GM23338 (cell line): ENCODE results near the gene AKAP7. TPM values are rescaled to one million over a fixed set of nuclear protein-coding genes. Genes with fewer than 3 reads are reported as not detected.

ENCODE experiments used
- ATAC-seq: fragments of 200-7000 bp; cut with Tn5 transposase; 3 replicates; pipeline ENCODE4 v1.9.1; 2020
- DNase-seq: peaks from one replicate; pipeline ENCODE4 v3.0.0-alpha.2; 2015; ENCODE audit warnings: low spot score
- H2AFZ ChIP-seq: fragments of 200-600 bp; sonication (generic); 2 replicates; pipeline ENCODE4 v1.8.0; 2016; ENCODE audit warnings: antibody characterized with exemption, mild to moderate bottlenecking, moderate library complexity
- H3F3A ChIP-seq: fragments of 200-600 bp; sonication (generic); replicated peaks from 2 replicates; pipeline ENCODE4 v1.8.0; 2017; ENCODE audit warnings: antibody characterized with exemption, mixed run types, low read depth
- H3K27ac ChIP-seq: fragments of 200-600 bp; sonication (generic); 2 replicates; pipeline ENCODE4 v1.6.1; 2016; ENCODE audit warnings: low read depth
- H3K27me3 ChIP-seq: fragments of 200-600 bp; sonication (generic); 2 replicates; pipeline ENCODE4 v1.8.0; 2016; ENCODE audit warnings: mild to moderate bottlenecking, mixed run types, moderate library complexity; ENCODE audit not compliant: insufficient read depth
- H3K36me3 ChIP-seq: fragments of 200-600 bp; sonication (generic); 2 replicates; pipeline ENCODE4 v1.8.0; 2016; ENCODE audit warnings: mild to moderate bottlenecking; ENCODE audit not compliant: insufficient read depth
- H3K4me1 ChIP-seq: fragments of 200-600 bp; sonication (generic); 2 replicates; pipeline ENCODE4 v1.8.0; 2016; ENCODE audit warnings: mild to moderate bottlenecking, moderate library complexity; ENCODE audit not compliant: insufficient read depth
- H3K4me2 ChIP-seq: fragments of 200-600 bp; sonication (generic); 2 replicates; pipeline ENCODE4 v1.7.1; 2017; ENCODE audit warnings: mixed run types
- H3K4me3 ChIP-seq: fragments of 200-600 bp; sonication (generic); 2 replicates; pipeline ENCODE4 v1.6.1; 2016; ENCODE audit warnings: mixed run types
- H3K79me2 ChIP-seq: fragments of 200-600 bp; sonication (generic); replicated peaks from 2 replicates; pipeline ENCODE4 v1.8.0; 2017; ENCODE audit warnings: mild to moderate bottlenecking; ENCODE audit not compliant: insufficient read depth
- H3K9me2 ChIP-seq: fragments of 200-600 bp; sonication (generic); 2 replicates; pipeline ENCODE4 v1.8.0; 2017; ENCODE audit not compliant: insufficient read depth
- H4K20me1 ChIP-seq: fragments of 200-600 bp; sonication (generic); replicated peaks from 2 replicates; pipeline ENCODE4 v1.8.0; 2017; ENCODE audit warnings: mild to moderate bottlenecking; ENCODE audit not compliant: insufficient read depth
- H3K27ac Mint-ChIP-seq: 2 replicates; pipeline ENCODE4 v1.8.0; 2020; ENCODE audit warnings: inconsistent platforms, mild to moderate bottlenecking, moderate library complexity, mixed read lengths
- H3K27me3 Mint-ChIP-seq: 3 replicates; pipeline ENCODE4 v1.8.0; 2022; ENCODE audit warnings: low read depth, mild to moderate bottlenecking, moderate library complexity, mixed read lengths, inconsistent platforms; ENCODE audit not compliant: insufficient read depth, poor library complexity
- H3K36me3 Mint-ChIP-seq: 3 replicates; pipeline ENCODE4 v1.8.0; 2021; ENCODE audit warnings: low read depth, mild to moderate bottlenecking, inconsistent platforms, moderate library complexity, mixed read lengths
- H3K4me1 Mint-ChIP-seq: 3 replicates; pipeline ENCODE4 v1.8.0; 2020; ENCODE audit warnings: mild to moderate bottlenecking, inconsistent platforms, mixed read lengths
- H3K4me3 Mint-ChIP-seq: 3 replicates; pipeline ENCODE4 v1.8.0; 2021; ENCODE audit warnings: moderate library complexity, mild to moderate bottlenecking, inconsistent platforms, mixed read lengths
- H3K9me3 Mint-ChIP-seq: 3 replicates; pipeline ENCODE4 v1.8.0; 2020; ENCODE audit warnings: moderate library complexity, mild to moderate bottlenecking, inconsistent platforms, mixed read lengths
- CREB1 ChIP-seq: fragments of 250-450 bp; sonication (Bioruptor Pico); IDR thresholded peaks from 2 replicates; pipeline ENCODE4 v1.5.0; 2020; ENCODE audit warnings: low read depth, mild to moderate bottlenecking, moderate library complexity
- EZH2 ChIP-seq: fragments of 200-600 bp; sonication (generic); IDR thresholded peaks from one replicate; pipeline ENCODE4 v1.8.0; 2017; ENCODE audit warnings: antibody characterized with exemption, mild to moderate bottlenecking, low read depth; ENCODE audit not compliant: unreplicated experiment
- EZH2phosphoT487 ChIP-seq: fragments of 200-600 bp; sonication (generic); IDR thresholded peaks from one replicate; pipeline ENCODE4 v1.8.1; 2018; ENCODE audit warnings: antibody characterized with exemption; ENCODE audit not compliant: unreplicated experiment
- NANOG ChIP-seq: IDR thresholded peaks from 2 replicates; pipeline ENCODE4 v1.6.1; 2016; ENCODE audit warnings: antibody characterized with exemption, borderline replicate concordance
- ZNF114 ChIP-seq: fragments of 250-450 bp; sonication (Bioruptor Pico); IDR thresholded peaks from 2 replicates; pipeline ENCODE4 v1.5.0; 2020; ENCODE audit warnings: mild to moderate bottlenecking, moderate library complexity
- ZNF331 ChIP-seq: fragments of 250-450 bp; sonication (Bioruptor Pico); IDR thresholded peaks from 2 replicates; pipeline ENCODE4 v1.5.0; 2020; ENCODE audit warnings: low read depth, mild to moderate bottlenecking, moderate library complexity
- polyA plus RNA-seq: library from polyadenylated mRNA; unstranded; fragments of >200 nt; fragmentation: Nextera tagmentation; extraction: Ambion mirVana; gene quantifications from 2 replicates; pipeline ENCODE4 v1.2.1, GENCODE V29; 2016
- total RNA-seq: library from RNA; depleted of rRNA; stranded (reverse); fragments of >200 nt; shearing (Covaris generic); gene quantifications from 2 replicates; pipeline ENCODE4 v1.2.3, GENCODE V29; 2014
- TF ChIP-seq, protein P1 (sequence below), 2 experiments: fragments of 200-600 bp in 1 of 2; sonication (generic) in 1 of 2; conservative IDR thresholded peaks; 2 replicates each; pipeline versions ENCODE4 v1.5.1 to v1.6.1; 2016 to 2017; ENCODE audit warnings: antibody characterized with exemption in 2 of 2, low read depth in 2 of 2, mild to moderate bottlenecking in 2 of 2, moderate library complexity in 1 of 2
- TF ChIP-seq, protein P2 (sequence below): IDR thresholded peaks from one replicate; pipeline ENCODE4 v1.6.1; 2018; ENCODE audit warnings: antibody characterized with exemption; ENCODE audit not compliant: unreplicated experiment

AKAP7 gene
- total and polyA plus RNA-seq, 2 experiments from 2014 or later: 12.2 to 20.0 TPM

GRCh38 chr6:131255911-131256310 is 120.6 kb downstream of the AKAP7 start:
- Mint-ChIP-seq H3K4me1 (peaks cover 32% of the 10 kb centered on the region), H3K4me3 (no peak overlapping the region)

DNA sequence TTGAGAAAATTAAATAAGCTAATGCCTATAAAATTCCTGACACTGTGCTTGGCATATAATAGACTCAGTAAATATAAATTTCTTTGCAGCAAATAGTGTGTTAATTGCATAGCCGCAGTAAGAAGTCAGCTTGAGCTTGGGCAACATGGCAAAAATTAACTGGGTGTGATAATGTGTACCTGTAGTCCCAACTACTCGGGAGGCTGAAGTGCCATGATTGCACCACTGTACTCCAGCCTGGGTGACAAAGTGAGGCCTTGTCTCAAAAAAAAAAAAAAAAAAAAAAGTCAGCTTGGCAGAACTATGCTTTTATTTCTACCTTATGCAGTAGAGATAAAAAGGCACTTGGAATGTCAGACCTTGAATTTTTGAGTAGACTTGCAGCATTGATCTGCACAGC is 121.8 kb downstream of the AKAP7 start:
- no peak overlapping the region for H3K4me3 ChIP-seq
- H4K20me1 ChIP-seq: no peaks in the 10 kb centered on the region
- peaks cover 21% of the 10 kb centered on the region for H3K9me3 Mint-ChIP-seq
- H3K27ac ChIP-seq: no peak overlapping the region
- no peak overlapping the region for H3K4me3 Mint-ChIP-seq
- peaks cover 16% of the 10 kb centered on the region; the same call in 1 of the 2 replicates for H3K36me3 ChIP-seq
- H3K27ac Mint-ChIP-seq: no peak overlapping the region
- peaks cover 21% of the 10 kb centered on the region for H3K4me1 Mint-ChIP-seq
- peaks cover 25% of the 10 kb centered on the region for H3K36me3 Mint-ChIP-seq
- ATAC-seq (no peak), DNase-seq (no peak)
- no peaks in the 10 kb centered on the region for H3F3A ChIP-seq
- no peaks in the 10 kb centered on the region for H3K27me3 ChIP-seq
- peaks cover 2% of the 10 kb centered on the region for H3K27me3 Mint-ChIP-seq
- peaks cover 8% of the 10 kb centered on the region; the same call in 1 of the 2 replicates for H3K79me2 ChIP-seq
- no peak overlapping the region for H2AFZ ChIP-seq
- H3K9me2 ChIP-seq: no peaks in the 10 kb centered on the region
- H3K4me2 ChIP-seq: no peak overlapping the region
- H3K4me1 ChIP-seq: peaks cover 15% of the 10 kb centered on the region
- no peak for TF ChIP-seq EZH2
- no peak for TF ChIP-seq ZNF331 (CRISPR knock-in tag)
- TF ChIP-seq, protein P1, sequence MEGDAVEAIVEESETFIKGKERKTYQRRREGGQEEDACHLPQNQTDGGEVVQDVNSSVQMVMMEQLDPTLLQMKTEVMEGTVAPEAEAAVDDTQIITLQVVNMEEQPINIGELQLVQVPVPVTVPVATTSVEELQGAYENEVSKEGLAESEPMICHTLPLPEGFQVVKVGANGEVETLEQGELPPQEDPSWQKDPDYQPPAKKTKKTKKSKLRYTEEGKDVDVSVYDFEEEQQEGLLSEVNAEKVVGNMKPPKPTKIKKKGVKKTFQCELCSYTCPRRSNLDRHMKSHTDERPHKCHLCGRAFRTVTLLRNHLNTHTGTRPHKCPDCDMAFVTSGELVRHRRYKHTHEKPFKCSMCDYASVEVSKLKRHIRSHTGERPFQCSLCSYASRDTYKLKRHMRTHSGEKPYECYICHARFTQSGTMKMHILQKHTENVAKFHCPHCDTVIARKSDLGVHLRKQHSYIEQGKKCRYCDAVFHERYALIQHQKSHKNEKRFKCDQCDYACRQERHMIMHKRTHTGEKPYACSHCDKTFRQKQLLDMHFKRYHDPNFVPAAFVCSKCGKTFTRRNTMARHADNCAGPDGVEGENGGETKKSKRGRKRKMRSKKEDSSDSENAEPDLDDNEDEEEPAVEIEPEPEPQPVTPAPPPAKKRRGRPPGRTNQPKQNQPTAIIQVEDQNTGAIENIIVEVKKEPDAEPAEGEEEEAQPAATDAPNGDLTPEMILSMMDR (conservative IDR thresholded peaks at IDR 0.05; ENCODE audit: low read depth in 2 of 2): no peak
- no peak for TF ChIP-seq ZNF114 (CRISPR knock-in tag)
- no peak for TF ChIP-seq EZH2phosphoT487
- TF ChIP-seq, protein P2, sequence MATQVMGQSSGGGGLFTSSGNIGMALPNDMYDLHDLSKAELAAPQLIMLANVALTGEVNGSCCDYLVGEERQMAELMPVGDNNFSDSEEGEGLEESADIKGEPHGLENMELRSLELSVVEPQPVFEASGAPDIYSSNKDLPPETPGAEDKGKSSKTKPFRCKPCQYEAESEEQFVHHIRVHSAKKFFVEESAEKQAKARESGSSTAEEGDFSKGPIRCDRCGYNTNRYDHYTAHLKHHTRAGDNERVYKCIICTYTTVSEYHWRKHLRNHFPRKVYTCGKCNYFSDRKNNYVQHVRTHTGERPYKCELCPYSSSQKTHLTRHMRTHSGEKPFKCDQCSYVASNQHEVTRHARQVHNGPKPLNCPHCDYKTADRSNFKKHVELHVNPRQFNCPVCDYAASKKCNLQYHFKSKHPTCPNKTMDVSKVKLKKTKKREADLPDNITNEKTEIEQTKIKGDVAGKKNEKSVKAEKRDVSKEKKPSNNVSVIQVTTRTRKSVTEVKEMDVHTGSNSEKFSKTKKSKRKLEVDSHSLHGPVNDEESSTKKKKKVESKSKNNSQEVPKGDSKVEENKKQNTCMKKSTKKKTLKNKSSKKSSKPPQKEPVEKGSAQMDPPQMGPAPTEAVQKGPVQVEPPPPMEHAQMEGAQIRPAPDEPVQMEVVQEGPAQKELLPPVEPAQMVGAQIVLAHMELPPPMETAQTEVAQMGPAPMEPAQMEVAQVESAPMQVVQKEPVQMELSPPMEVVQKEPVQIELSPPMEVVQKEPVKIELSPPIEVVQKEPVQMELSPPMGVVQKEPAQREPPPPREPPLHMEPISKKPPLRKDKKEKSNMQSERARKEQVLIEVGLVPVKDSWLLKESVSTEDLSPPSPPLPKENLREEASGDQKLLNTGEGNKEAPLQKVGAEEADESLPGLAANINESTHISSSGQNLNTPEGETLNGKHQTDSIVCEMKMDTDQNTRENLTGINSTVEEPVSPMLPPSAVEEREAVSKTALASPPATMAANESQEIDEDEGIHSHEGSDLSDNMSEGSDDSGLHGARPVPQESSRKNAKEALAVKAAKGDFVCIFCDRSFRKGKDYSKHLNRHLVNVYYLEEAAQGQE: no peak

More at GRCh38 chr6:131255911-131256310, 120.6 kb downstream of the AKAP7 start:
- Mint-ChIP-seq H3K27ac (0 out of 2 replicates have a peak overlapping the region, but pooled peaks have one; percentile 57), H3K27me3 (peaks cover 2% of the 10 kb centered on the region), H3K36me3 (peaks cover 18% of the 10 kb centered on the region; the same call in 2 of the 3 replicates), H3K9me3 (peaks cover 17% of the 10 kb centered on the region)
- H4K20me1 ChIP-seq: no peaks in the 10 kb centered on the region
- H3K4me1 ChIP-seq: peaks cover 27% of the 10 kb centered on the region
- H3F3A ChIP-seq: no peaks in the 10 kb centered on the region
- ATAC-seq (peak; percentile 80), DNase-seq (no peak)
- peaks cover 8% of the 10 kb centered on the region; the same call in 1 of the 2 replicates for H3K36me3 ChIP-seq
- no peak overlapping the region for H3K4me2 ChIP-seq
- H3K79me2 ChIP-seq: peaks cover 8% of the 10 kb centered on the region; the same call in 1 of the 2 replicates
- TF ChIP-seq, protein P1 (conservative IDR thresholded peaks at IDR 0.05; ENCODE audit: low read depth in 2 of 2): 0 out of 4 replicates have a peak, but pooled peaks of 1 of the 2 experiments have one; percentile 2
- TF ChIP-seq ZNF114 (CRISPR knock-in tag) (no peak), NANOG (no peak), CREB1 (CRISPR knock-in tag) (no peak)
- TF ChIP-seq, protein P2: no peak
- H3K27me3 ChIP-seq: no peaks in the 10 kb centered on the region
- no peaks in the 10 kb centered on the region for H3K9me2 ChIP-seq
- no peak overlapping the region for H2AFZ ChIP-seq
- no peak overlapping the region for H3K4me3 ChIP-seq
- no peak overlapping the region for H3K27ac ChIP-seq
